Vagina (tissue), 2 donors: ENCODE data around the gene RYR3.

Source experiments
- POLR2A ChIP-seq, 2 donors: fragments of 450-650 bp; IDR thresholded peaks; one replicate each; pipeline ENCODE4 v1.6.1; 2017; ENCODE audit warnings: antibody characterized with exemption in 2 of 2, mild to moderate bottlenecking in 2 of 2, moderate library complexity in 2 of 2
- TF ChIP-seq, protein P1 (sequence below), 3 experiments: fragments of 450-650 bp in 2 of 3; fragments of 200-600 bp in 1 of 3; sonication (generic) in 1 of 3; IDR thresholded peaks; one replicate each; pipeline ENCODE4 v1.5.1; 2017 to 2019; ENCODE audit warnings: antibody characterized with exemption in 3 of 3, mild to moderate bottlenecking in 2 of 3, moderate library complexity in 2 of 3

DNA sequence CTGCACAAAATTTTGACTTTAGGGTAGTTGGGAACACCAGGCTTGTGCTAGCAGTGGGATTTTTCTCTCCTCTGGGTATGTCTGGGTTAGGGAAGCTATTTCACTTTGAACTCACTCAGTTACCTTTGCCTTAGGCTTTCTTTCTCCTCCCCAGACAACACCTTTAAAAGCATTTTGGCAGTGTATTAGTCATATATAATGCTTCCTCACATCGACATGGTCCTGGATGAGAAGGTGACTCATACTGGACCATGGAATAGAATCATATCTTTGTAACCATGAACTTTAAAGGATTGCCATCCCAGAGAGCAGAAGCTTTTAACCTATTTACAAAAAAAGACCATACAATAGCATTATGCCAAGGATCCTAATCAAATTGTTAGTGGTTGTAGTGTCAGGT, 2.7 kb downstream of the RYR3 start:
- TF ChIP-seq, protein P1, sequence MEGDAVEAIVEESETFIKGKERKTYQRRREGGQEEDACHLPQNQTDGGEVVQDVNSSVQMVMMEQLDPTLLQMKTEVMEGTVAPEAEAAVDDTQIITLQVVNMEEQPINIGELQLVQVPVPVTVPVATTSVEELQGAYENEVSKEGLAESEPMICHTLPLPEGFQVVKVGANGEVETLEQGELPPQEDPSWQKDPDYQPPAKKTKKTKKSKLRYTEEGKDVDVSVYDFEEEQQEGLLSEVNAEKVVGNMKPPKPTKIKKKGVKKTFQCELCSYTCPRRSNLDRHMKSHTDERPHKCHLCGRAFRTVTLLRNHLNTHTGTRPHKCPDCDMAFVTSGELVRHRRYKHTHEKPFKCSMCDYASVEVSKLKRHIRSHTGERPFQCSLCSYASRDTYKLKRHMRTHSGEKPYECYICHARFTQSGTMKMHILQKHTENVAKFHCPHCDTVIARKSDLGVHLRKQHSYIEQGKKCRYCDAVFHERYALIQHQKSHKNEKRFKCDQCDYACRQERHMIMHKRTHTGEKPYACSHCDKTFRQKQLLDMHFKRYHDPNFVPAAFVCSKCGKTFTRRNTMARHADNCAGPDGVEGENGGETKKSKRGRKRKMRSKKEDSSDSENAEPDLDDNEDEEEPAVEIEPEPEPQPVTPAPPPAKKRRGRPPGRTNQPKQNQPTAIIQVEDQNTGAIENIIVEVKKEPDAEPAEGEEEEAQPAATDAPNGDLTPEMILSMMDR (IDR thresholded peaks at IDR 0.05) = no peak
- no peak for TF ChIP-seq POLR2A (IDR thresholded peaks at IDR 0.05)
